Measurements from ENCODE around the gene ZYG11B. TPM values are rescaled to one million over a fixed set of nuclear protein-coding genes. Genes with fewer than 3 reads are reported as not detected.
"Not testable (repeated sequence)": the region's sequence is repeated elsewhere in the genome, so short reads cannot be mapped to it uniquely, and the experiment has no call there.

Gene ZYG11B
- total RNA-seq, 1 donor from 2014 or later, result 17.3 TPM

GRCh38 chr1:52747450-52747849, 21.2 kb downstream of the ZYG11B start:
- Mint-ChIP-seq H3K36me3 (ENCODE audit: low read depth) (peaks cover 3% of the 10 kb centered on the region), H3K27me3 (no peaks in the 10 kb centered on the region), H3K4me3 (no peak overlapping the region), H3K4me1 (peaks cover 4% of the 10 kb centered on the region), H3K9me3 (no peaks in the 10 kb centered on the region), H3K27ac (no peak overlapping the region)
- DNase-seq (no peak), ATAC-seq (ENCODE audit: low read depth) (no peak)
- ChIA-PET POLR2A (no interaction called here), CTCF (interaction anchor here (3.1 kb wide), 1 partner anchor 46 kb away, joined by 11 read pairs; no protein-coding TSS in a partner anchor)
- intact Hi-C loops (cut with micrococcal nuclease), result no loop called here
- no peak for TF ChIP-seq CTCF (IDR thresholded peaks at IDR 0.05)

GRCh38 chr1:52748119-52748518, 21.9 kb downstream of the ZYG11B start:
- ChIA-PET POLR2A (no interaction called here), CTCF (interaction anchor here (0.7 to 3.1 kb wide), 4 partner anchors 21 to 51 kb away, joined by 3 to 11 read pairs (median 3); no protein-coding TSS in a partner anchor)
- DNase-seq (no peak), ATAC-seq (ENCODE audit: low read depth) (no peak)
- H3K27ac Mint-ChIP-seq, result no peak overlapping the region
- no peaks in the 10 kb centered on the region for H3K27me3 Mint-ChIP-seq
- no peak overlapping the region for H3K4me3 Mint-ChIP-seq
- H3K36me3 Mint-ChIP-seq (ENCODE audit: low read depth), result peaks cover 3% of the 10 kb centered on the region
- TF ChIP-seq CTCF (IDR thresholded peaks at IDR 0.05), result no peak
- H3K9me3 Mint-ChIP-seq, result no peaks in the 10 kb centered on the region
- intact Hi-C loops (cut with micrococcal nuclease), result loop anchor here (1.0 kb wide), 1 partner anchor 47 kb away; no protein-coding TSS in a partner anchor
- H3K4me1 Mint-ChIP-seq, result peaks cover 4% of the 10 kb centered on the region

GRCh38 chr1:52749496-52749895, 23.2 kb downstream of the ZYG11B start:
- H3K4me1 Mint-ChIP-seq; DNase-seq; H3K9me3 Mint-ChIP-seq; H3K4me3 Mint-ChIP-seq; intact Hi-C loops (cut with micrococcal nuclease); H3K27ac Mint-ChIP-seq; H3K27me3 Mint-ChIP-seq; ATAC-seq (ENCODE audit: low read depth); H3K36me3 Mint-ChIP-seq (ENCODE audit: low read depth): not testable (repeated sequence)
- POLR2A ChIA-PET, result interaction anchor here (0.7 kb wide), 1 partner anchor 83 kb away, joined by 3 read pairs; no protein-coding TSS in a partner anchor
- CTCF ChIA-PET, result interaction anchor here (3.1 kb wide), 1 partner anchor 48 kb away, joined by 11 read pairs; no protein-coding TSS in a partner anchor

GRCh38 chr1:52750139-52750538, 23.9 kb downstream of the ZYG11B start:
- H3K4me3 Mint-ChIP-seq; H3K4me1 Mint-ChIP-seq; POLR2A ChIA-PET; ATAC-seq (ENCODE audit: low read depth); H3K36me3 Mint-ChIP-seq (ENCODE audit: low read depth); H3K9me3 Mint-ChIP-seq; intact Hi-C loops (cut with micrococcal nuclease); H3K27me3 Mint-ChIP-seq; DNase-seq; H3K27ac Mint-ChIP-seq: not testable (repeated sequence)
- CTCF ChIA-PET, result interaction anchor here (3.1 kb wide), 1 partner anchor 49 kb away, joined by 11 read pairs; no protein-coding TSS in a partner anchor

- ChIA-PET POLR2A (no interaction called here), CTCF (no interaction called here)
- intact Hi-C loops (cut with micrococcal nuclease), result no loop called here
- no peak for ATAC-seq (ENCODE audit: low read depth)
- H3K4me3 Mint-ChIP-seq, result no peak overlapping the region
- no peaks in the 10 kb centered on the region for H3K9me3 Mint-ChIP-seq
- TF ChIP-seq CTCF (IDR thresholded peaks at IDR 0.05), result no peak
- no peak overlapping the region for H3K27ac Mint-ChIP-seq
- DNase-seq, result no peak
- H3K27me3 Mint-ChIP-seq, result no peaks in the 10 kb centered on the region
- peaks cover 2% of the 10 kb centered on the region for H3K4me1 Mint-ChIP-seq
- H3K36me3 Mint-ChIP-seq (ENCODE audit: low read depth), result peaks cover 10% of the 10 kb centered on the region
Observed at GRCh38 chr1:52751589-52752483, 25.6 kb downstream of the ZYG11B start.

GRCh38 chr1:52752484-52752826, 26.2 kb downstream of the ZYG11B start:
- POLR2A ChIA-PET, result no interaction called here
- CTCF ChIA-PET, result no interaction called here
- DNase-seq (no peak), ATAC-seq (ENCODE audit: low read depth) (no peak)
- intact Hi-C loops (cut with micrococcal nuclease), result no loop called here
- Mint-ChIP-seq H3K27ac (no peak overlapping the region), H3K4me1 (peaks cover 2% of the 10 kb centered on the region), H3K36me3 (ENCODE audit: low read depth) (peaks cover 14% of the 10 kb centered on the region), H3K27me3 (no peaks in the 10 kb centered on the region), H3K4me3 (no peak overlapping the region), H3K9me3 (no peaks in the 10 kb centered on the region)
- no peak for TF ChIP-seq CTCF (IDR thresholded peaks at IDR 0.05)

All from activated B cell treated with CpG ODN at 0.5 μM for 24 hours (primary cell).